ENCODE data around the gene CAMTA2. TPM values are rescaled to one million over a fixed set of nuclear protein-coding genes. Genes with fewer than 3 reads are reported as not detected.

Gene CAMTA2
- total and polyA plus RNA-seq, 9 of the 15 experiments (the other 6 are each of a cell fraction or from before 2014, with no cell fraction given) = 0.24 to 25.1 (median 6.3) TPM

- peak; percentile 90 for TF ChIP-seq MGA (IDR thresholded peaks at IDR 0.05)
- no peak for TF ChIP-seq GATA2 (CRISPR knock-in tag; IDR thresholded peaks at IDR 0.05)
- TF ChIP-seq GTF2A2 (tag; IDR thresholded peaks at IDR 0.05) = no peak
- no peak for TF ChIP-seq NFYB (IDR thresholded peaks at IDR 0.05; ENCODE audit: extremely low read depth, insufficient read length)
- peak; percentile 32; the same call in 1 of the 2 replicates for TF ChIP-seq RB1 (IDR thresholded peaks at IDR 0.05; ENCODE audit: low read depth)
- no peak for TF ChIP-seq NR0B1 (IDR thresholded peaks at IDR 0.05; ENCODE audit: partially characterized antibody)
- no peak for TF ChIP-seq HNRNPK (IDR thresholded peaks at IDR 0.05; ENCODE audit: low read depth, low read length, poor library complexity, severe bottlenecking)
- peak; percentile 52; the same call in 1 of the 2 replicates for TF ChIP-seq ERF (CRISPR knock-in tag; IDR thresholded peaks at IDR 0.05)
- 0 out of 2 replicates have a peak, but pooled peaks have one; percentile 24 for TF ChIP-seq KLF1 (tag; IDR thresholded peaks at IDR 0.05)
- 0 out of 2 replicates have a peak, but pooled peaks have one; percentile 25 for TF ChIP-seq HOMEZ (CRISPR knock-in tag; IDR thresholded peaks at IDR 0.05)
- 0 out of 2 replicates have a peak, but pooled peaks have one; percentile 6 for TF ChIP-seq TOE1 (IDR thresholded peaks at IDR 0.05; ENCODE audit: borderline replicate concordance)
- no peak for TF ChIP-seq TOE1 (CRISPR knock-in tag; IDR thresholded peaks at IDR 0.05; ENCODE audit: borderline replicate concordance, low read depth)
- TF ChIP-seq ZNF41 (CRISPR knock-in tag; conservative IDR thresholded peaks at IDR 0.05) = no peak
These were observed 38.0 kb downstream of the CAMTA2 start (continued) for GRCh38 chr17:4949321-4950074.
